HG03575 (cell line): ENCODE results near the gene TMCO4.
"Not testable (repeated sequence)": the region's sequence is repeated elsewhere in the genome, so short reads cannot be mapped to it uniquely, and the experiment has no call there.

ENCODE experiments used
- ATAC-seq: cut with Tn5 transposase; IDR thresholded peaks from one replicate; pipeline ENCODE4 v1.9.1; 2021; ENCODE audit not compliant: unreplicated experiment, insufficient number of reproducible peaks, low FRiP score; ENCODE audit errors: extremely low read depth

TMCO4 gene

DNA sequence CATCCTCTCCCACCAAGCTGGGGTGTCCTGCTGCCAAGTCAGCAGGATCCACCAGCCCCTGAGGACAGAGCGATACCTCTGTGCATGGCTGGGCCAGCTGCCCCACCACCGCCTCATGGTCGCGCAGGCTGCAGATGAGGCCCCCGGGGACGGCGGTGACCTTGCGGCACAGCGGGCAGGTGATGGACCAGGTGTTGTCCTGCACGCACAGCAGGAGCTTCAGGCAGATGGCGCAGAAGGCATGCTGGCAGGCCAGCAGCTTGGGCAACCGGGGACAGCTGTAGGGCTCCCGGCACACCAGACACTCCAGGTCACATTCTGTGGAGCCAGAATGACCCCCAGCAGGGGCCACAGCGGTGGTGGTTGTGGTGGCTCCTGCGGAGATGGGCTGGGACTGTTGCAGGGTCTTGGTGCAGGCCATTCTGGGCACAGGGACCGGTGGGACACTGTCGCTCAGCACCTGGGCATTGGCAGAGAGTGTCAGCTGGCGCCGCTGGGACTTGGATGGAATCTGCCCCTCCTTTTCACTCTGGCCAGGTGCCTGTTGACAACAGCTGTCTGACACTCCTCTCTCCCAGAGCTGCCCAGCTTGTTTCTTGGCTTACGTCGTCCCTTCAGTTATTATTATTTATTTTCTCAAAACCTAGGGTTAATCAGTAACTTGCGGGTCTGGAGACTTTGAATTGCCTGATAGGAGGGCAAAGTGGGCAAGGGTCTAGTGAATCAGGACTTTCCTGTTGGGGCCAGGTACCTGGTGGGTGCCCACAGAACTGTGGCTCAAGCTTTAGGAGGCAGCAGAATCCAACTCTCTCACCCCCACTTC lies 15.2 kb upstream of the TMCO4 start, which contains the start of gene RNF186:
RNF186 (minus strand) TSS at position 603 of the 823 bp plus-strand sequence; CDS start at position 421, 182 bp downstream.
- ATAC-seq: no peak

DNA sequence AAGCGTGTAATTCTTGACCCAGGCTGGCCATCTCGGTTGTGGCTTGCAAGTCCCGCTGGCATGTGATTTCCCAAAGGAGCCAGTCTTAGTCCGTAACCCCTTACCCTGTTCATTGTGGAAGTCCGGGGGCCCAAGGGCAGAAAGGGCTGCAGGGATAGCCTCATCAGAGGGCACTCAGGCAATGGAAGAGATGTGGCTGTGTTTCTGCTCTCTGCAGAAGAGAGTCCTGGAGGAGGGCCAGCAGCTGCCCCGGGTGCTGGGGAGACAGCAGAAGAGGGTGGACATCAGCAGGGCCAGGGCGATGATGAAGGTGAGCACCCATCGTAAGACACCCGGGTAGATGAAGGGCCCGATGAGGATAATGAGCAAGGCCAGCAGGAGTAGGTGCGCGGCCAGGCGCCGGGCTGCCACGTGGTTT lies 14.5 kb upstream of the TMCO4 start:
- ATAC-seq: no peak

DNA sequence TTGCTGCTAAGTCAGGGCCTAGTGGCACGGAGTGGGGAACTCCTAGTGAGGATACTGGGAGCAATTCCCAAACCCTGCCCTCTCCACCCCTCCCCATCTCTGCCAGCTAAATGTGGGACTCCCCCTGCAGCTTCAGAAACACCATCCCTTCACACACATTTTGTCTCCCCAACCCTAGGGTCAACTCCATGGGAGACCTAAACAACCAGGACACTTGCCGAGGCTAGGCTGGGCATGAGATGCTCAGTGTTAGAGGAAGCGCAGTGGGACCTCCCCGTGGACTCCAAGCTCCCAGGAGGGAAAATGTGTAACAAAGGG lies 13.9 kb upstream of the TMCO4 start:
- no peak for ATAC-seq

DNA sequence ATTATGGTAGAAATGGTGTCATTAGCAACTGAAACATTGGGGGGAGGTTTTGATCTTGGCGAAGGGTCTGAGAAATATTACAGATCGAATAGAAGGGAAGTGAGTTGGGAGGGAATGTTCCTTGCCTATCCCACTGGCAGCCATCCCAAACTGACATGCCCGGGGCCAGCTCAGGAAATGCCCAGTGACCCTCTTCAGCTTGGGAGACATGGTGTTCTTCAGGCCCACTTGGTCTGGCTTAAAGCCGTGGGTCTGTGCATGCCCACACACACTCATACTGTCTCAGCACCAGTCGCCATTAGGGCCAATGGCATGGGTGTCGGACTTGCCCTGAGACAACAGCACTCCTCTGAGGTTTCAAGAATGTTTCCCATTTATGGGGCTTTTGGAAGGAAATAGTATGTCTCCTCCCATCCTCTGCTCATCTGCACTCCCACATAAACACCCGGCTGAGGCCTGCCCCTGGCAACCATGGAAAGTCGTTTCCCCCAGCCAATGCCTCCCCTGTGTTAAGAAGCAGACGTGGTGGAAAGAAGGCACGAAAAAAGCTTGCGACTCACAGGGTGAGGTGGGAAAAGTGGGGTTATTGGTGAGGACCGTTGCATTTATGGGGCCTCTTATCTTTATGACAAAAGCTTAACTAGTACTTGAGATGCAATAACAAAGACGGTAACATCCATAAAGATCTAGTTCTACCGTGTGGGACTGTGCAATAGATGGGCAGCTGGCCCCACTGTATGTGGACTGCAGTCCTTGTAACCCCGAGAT lies 13.3 kb upstream of the TMCO4 start:
- ATAC-seq: no peak

DNA sequence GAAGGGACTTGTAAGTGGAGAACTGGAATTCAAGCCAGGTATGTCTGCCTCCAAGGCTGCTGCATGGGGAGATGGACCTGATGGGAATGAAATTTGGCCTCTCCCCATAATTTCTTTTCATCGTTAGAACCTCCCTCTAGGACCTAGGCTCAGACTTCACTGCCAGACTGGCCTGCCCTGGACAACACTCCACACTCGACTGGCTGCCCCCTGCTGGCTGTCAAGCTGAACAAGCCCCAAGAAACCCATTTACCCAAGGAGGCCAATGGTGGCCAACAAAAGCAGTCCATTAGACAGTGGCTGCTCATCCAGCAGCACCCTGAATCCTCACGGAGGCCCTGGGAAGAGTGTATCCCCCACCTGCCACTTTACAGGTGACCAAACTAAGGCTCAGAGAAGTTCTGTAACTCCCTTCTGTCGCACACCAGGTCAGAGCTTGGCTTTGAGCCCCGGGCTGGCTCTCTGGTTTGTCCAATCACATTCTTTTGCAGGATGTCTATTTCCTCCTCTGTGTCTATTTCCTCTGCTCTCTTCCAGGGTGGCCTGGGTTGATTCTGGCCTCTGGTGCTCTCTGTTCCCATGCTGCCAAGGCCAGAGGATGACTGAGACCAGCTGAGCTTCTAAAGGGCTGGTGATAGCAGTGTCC lies 11.6 kb upstream of the TMCO4 start:
- no peak for ATAC-seq

DNA sequence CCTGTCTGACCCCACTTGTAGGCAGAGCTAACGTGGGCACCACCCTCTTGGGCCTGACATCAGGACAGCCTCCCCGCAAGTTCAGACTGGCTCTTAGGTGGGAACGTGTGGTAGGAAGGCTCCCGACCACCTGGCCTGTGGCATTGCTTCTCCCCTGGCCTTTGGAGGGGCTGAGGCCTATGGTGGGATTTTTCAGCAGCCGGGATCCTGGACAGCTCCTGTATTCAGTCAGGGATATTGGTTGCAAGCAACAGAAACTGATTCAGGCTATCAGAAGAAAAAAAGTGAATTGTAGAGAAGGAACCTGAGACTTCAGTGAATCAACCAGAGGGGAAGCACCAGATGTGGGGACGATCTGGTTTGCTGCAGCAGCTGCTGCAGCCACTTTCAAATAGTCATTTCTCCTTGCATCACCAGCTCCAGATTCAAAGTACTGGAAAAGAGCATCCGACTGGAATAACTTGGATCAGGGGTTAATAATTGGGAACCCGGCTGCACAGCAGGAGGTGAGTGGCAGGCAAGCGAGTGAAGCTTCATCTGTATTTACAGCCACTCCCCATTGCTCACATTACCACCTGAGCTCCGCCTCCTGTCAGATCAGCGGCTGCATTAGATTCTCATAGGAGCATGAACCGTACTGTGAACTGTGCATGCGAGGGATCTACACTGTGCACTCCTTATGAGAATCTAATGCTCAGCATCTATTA lies 9.5 kb upstream of the TMCO4 start:
- ATAC-seq: no peak

DNA sequence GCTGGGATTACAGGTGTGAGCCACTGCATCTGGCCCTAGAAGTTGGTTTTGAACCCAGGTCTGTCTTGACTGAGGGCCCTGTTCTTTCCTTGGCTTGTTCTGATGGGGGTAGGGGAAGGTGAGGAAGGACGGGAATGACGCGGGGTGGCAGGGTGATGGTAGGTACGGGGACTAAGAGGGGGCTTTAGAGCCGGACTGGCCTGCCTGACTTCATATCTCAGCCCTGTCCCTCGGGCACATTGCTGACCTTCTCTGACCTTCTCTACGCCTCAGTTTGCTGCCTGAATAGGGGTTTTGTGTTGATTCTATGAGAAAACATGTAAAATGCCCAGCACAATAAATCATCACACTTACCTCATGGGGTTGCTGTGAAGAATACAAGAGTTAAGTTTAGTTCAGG lies 8.6 kb upstream of the TMCO4 start:
- no peak for ATAC-seq

DNA sequence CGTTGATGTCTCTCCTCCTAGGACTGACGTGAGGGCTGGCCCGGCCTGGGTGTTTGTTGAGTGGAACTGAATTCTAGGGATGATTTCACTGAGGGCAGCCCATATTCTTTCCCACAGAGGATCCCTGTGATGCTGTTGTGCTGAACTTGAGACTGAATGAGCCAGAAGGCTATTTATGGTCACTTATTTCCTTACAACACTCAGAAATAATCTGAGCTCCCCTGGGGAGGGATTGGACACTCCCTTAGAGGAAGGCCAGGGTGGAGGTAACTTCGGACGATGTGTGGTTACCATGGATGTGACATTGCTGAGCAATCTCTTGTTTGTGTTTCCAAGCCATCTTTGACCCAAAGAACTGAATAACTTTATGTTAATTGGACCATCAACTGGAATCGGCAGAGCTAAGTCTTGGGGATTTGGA lies 5.1 kb upstream of the TMCO4 start:
- ATAC-seq: no peak

DNA sequence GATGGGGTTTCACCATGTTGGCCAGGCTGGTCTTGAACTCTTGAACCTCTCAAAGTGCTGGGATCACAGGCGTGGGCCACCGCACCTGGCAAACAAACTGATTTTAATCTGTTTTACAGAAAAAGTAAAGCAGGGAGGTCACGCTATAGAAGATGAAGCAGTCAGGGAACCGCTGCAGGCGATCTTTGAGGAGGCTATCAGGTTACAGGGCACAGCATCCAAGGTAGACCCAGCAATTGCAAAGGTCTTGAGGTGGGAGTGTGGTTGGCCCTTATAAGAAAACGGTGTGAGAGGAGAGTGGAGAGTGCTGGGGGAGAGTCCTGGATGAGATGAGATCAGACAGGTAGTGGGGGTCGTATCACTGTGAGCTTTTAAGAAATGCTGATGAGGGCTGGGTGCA lies 2.6 kb upstream of the TMCO4 start:
- ATAC-seq: no peak

DNA sequence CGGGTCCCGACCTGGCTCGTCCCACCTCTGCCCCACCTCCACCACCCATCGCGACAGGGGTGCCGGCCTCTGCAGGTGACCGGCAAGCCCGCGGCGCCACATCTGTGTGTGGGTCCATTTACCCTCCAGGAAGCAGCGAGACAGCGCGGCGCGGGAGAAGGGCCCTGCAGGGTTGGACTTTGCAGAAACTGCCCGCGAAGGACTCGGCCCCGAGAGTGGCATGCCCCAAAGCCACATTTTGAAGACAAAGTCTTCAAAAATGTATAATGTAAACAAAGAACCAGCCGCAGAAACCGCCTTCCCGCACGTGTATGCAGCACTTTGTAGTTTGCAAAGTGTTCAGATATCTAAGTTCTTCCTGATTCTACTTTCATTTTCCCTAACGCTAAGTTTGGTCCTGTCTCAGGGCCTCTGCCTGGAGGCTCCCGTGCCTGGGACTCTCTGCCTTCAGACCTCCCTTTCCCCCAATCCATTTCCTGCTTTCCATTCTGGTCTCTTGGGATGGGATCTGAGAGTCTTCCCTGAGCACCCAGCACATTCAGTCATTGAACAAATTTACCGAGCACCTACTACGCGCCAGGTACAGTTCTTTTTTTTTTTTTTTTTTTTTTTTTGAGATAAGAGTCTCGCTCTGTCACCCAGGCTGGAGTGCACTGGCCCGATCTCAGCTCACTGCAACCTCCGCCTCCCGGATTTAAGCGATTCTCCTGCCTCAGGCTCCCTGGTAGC lies 524 bp upstream of the TMCO4 start:
- no peak for ATAC-seq

DNA sequence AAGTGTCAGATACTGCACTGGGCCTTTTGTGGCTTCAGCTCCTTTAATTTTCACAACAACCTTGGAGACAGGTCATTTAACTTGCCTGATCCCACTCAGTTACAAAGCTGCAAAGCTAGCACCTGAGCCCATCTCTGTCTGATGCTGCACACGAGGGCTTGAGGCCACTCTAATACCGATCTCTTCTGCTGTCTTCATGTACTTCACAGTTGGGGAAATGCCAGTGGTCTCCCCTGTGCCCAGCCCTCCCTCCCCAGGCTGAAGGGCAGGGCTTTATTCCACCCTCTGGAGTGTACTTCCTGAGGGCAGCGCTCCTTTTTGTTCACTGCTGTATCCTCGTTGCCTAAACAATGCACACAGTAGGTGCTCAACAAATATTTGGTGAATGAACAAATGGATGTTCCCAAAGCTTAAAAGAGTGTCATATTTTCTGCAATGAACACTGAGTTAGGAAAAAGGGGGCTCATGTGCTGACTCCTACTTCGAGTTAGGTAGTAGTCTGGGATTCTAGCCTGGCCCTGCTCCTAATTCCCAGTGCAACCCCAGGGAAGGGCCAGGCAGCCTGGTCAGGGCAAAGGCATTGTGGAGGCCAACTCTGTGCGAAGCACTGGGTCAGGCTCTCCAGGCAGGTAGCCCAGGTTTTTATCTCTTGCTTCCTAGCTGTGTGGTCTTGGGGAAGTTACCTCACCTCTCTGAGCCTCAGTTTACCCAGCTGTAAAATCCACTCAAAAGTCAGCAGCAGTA lies 1.1 kb downstream of the TMCO4 start:
- no peak for ATAC-seq

DNA sequence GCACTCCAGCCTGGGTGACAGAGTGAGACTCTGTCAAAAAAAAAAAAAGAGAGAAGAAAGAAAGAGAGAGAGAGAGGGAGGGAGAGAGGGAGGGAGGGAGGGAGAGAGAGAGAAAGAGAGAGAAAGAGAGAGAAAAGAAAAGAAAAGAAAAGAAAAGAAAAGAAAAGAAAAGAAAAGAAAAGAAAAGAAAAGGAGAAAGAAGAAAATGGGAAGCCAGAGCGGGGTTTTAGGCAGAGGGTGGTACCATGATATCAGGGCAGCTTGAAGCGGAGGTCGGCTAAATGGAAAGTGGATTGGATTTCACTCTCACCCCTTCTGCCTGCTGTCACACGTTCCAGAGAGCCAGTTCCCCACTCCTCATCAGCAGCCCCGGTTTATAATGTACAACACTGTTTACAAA lies 1.9 kb downstream of the TMCO4 start:
- ATAC-seq: no peak

DNA sequence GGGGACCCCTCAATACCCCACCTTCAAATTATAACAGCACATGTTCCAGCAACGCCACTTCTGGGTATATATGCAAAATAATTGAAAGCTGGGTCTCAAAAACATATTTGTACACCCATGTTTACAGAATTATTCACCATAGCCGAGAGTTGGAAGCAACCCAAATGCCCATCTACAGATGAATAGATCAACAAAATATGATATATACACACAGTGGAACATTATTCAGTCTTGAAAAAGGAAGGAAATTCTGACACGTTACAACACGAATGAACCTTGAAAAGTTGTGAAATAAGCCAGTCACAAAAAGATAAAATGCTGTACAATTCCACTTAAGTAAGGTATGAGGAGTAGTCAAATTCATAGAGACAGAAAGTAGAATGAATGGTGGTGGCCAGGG lies 5.1 kb downstream of the TMCO4 start:
- ATAC-seq: no peak

DNA sequence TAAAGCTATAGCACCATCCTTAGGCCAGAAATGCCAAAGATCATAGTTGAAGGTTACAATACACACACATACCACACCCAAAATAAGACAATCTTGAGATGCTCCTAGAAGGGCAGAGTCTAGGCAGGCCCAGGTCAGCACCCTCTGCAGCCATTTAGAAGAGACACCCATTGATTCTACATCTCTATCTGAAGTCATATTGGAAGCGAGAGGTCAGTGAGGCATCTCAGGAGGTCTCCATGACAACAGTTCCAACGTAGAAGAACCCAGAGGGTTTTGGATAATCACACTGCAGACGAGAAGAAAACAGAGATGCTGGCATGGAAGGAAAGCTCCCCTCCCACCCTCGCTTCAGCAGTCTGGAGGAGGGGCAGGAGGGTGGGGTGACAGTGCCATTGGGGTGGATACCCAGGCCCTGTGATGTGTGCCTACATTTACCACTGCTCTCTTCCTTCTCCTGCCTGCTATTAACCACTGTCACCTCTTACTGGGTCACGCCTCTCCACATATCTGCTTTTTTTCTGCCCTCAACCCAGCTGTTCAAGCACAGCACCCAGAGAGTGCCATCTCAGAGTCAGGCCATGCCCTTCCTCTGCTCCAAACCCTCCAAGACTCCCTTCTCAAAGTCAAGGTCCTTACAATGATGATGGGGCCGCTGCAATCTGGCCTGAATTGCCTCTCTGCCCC lies 6.2 kb downstream of the TMCO4 start:
- ATAC-seq: no peak

DNA sequence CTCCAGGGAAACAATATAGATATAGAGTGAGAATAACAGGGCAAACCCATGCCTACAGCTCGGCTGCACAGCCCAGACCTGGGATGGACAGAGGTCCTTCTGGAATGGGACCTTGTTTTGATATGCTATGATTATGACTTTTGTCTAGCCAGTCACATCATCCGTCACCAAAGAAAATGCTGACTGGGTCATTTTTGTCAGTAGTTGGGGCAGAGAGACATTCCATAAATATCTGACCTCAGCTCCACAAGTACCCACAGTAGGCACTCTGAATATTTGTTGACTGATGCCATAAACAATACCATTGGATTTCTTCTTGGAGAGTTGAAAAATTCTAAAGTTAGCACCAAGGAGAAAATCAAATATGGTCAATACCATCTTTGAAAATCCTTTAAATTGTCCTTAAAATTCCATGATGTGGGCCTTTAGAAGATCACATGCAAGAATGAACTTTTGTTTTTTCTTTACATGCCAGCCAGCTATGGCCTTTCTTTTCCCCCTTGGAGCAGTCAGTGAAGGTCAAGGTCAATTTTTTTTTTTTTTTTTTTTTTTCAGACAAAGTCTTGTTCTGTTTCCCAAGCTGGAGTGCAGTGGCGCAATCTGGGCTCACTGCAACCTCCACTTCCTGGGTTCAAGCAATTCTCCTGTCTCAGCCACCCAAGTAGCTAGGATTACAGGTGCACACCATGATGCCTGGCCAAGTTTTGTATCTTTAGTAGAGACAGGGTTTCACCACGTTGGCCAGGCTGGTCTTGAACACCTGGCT lies 7.3 kb downstream of the TMCO4 start:
- no peak for ATAC-seq

DNA sequence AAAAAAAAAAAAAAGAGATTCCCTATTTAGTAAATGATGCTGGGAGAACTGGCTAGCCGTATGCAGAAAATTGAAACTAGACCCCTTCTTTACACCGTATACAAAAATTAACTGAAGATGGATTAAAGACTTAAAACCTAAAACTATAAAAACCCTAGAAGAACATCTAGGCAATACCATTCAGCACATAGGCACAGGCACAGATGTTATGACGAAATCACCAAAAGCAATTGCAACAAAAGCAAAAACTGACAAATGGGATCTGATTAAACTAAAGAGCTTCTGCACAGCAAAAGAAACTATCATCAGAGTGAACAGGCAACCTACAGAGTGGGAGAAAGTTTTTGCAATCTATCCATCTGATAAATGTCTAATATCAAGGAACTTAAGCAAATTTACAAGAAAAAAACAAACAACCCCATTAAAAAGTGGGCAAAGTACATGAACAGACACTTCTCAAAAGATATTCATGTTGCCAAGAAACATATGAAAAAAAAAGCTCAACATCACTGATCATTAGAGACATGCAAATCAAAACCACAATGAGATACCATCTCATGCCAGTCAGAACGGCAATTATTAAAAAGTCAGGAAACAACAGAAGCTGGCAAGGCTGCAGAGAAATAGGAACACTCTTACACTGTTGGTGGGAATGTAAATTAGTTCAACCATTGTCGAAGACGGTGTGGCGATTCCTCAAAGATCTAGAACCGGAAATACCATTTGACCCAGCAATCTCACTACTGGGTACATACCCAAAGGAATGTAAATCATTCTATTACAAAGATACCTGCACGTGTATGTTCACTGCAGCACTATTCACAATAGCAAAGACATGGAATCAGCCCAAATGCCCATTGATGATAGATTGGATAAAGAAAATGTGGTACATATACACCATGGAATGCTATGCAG lies 9.4 kb downstream of the TMCO4 start:
- not testable (repeated sequence) for ATAC-seq
